Stomach smooth muscle (tissue), 2 donors: Measurements from ENCODE around the gene PTPN11.
"Not testable (repeated sequence)": the region's sequence is repeated elsewhere in the genome, so short reads cannot be mapped to it uniquely, and the experiment has no call there.

Source experiments
- H3K27ac ChIP-seq: one replicate; pipeline ENCODE4 v1.7.0; 2013; ENCODE audit warnings: mild to moderate bottlenecking, low read length, inconsistent platforms
- H3K27me3 ChIP-seq, 2 donors: one replicate each; pipeline ENCODE4 v1.7.0; 2013; ENCODE audit warnings: low read length in 2 of 2; ENCODE audit not compliant: insufficient read depth in 2 of 2, control insufficient read depth in 1 of 2
- H3K36me3 ChIP-seq, 2 donors: one replicate each; pipeline ENCODE4 v1.7.0; 2013; ENCODE audit warnings: low read length in 2 of 2; ENCODE audit not compliant: control insufficient read depth in 2 of 2, insufficient read depth in 2 of 2
- H3K4me1 ChIP-seq: one replicate; pipeline ENCODE4 v1.7.0; 2013; ENCODE audit warnings: low read length; ENCODE audit not compliant: control insufficient read depth, insufficient read depth
- H3K4me3 ChIP-seq, 2 donors: one replicate each; pipeline ENCODE4 v1.7.0; 2013; ENCODE audit warnings: low read length in 2 of 2
- H3K9ac ChIP-seq, 2 donors: one replicate each; pipeline ENCODE4 v1.7.0; 2013; ENCODE audit warnings: low read length in 2 of 2, mild to moderate bottlenecking in 1 of 2
- H3K9me3 ChIP-seq, 2 donors: one replicate each; pipeline ENCODE4 v1.7.0; 2013; ENCODE audit warnings: low read length in 2 of 2; ENCODE audit not compliant: control insufficient read depth in 2 of 2
- donor health status: healthy.
- donor health status: Pancreatic carcinoma.

PTPN11 gene

DNA sequence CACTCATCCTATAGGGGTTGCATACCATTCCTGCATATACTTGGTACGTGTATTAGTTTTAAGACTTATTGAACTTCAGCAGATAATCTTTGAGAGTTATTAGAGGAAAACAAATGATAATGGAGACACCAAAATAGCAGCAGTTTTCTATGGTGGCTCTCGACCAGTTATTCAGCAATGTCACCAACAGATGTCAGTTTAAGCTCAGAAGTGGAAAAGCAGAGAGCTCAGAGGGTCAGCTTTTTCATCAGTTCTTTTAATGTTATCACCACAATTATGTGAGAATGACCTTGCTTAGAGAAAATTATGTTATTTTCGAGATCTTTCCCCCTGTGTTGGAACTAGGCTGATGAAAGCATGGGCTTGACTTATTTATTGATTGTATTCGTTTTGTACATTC is 32.0 kb downstream of the PTPN11 start:
- H3K4me1 ChIP-seq: no peaks in the 10 kb centered on the region
- H3K36me3 ChIP-seq: peaks cover 23 to 26% of the 10 kb centered on the region in 2 donors
- H3K9ac ChIP-seq: no peak overlapping the region
- no peaks in the 10 kb centered on the region for H3K9me3 ChIP-seq
- H3K27ac ChIP-seq: no peak overlapping the region
- no peak overlapping the region for H3K4me3 ChIP-seq
- H3K27me3 ChIP-seq: no peaks in the 10 kb centered on the region

DNA sequence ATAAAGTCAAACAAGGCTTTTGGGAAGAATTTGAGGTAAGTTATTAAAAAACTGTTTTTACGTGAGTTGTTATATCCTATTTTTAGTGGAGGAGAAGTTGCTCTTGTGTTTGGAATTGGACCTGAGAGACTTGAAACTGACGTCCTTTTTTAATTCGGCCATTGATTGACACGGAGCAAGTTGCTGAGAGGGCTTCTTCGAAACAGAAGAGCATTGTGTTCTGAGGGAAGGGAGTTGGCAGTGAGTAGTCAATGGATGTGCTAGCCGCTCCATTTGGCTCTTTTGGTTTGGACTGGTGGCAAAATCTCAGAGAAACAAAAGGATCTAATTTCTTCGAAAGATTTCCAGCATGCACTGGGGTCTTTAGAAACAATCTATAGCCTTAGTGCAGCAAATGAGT is 37.3 kb downstream of the PTPN11 start:
- no peak overlapping the region for H3K27ac ChIP-seq
- H3K27me3 ChIP-seq: no peaks in the 10 kb centered on the region
- peaks cover 24 to 29% of the 10 kb centered on the region in 2 donors for H3K36me3 ChIP-seq
- H3K9ac ChIP-seq: no peak overlapping the region
- no peaks in the 10 kb centered on the region for H3K9me3 ChIP-seq
- H3K4me3 ChIP-seq: no peak overlapping the region
- H3K4me1 ChIP-seq: no peaks in the 10 kb centered on the region

DNA sequence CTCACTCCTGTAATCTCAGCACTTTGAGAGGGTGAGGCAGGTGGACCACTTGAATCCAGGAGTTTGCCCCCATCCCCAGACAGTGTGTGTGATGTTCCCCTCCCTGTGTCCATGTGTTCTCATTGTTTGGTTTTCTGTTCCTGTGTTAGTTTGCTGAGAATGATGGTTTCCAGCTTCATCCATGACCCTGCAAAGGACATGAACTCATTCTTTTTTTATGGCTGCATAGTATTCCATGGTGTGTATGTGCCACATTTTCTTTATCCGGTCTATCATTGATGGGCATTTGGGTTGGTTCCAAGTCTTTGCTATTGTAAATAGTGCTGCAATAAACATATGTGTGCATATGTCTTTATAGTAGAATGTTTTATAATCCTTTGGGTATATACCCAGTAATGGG is 38.4 kb downstream of the PTPN11 start:
- not testable (repeated sequence) for H3K27ac ChIP-seq, H3K4me3 ChIP-seq, H3K27me3 ChIP-seq, H3K4me1 ChIP-seq, H3K9ac ChIP-seq, H3K9me3 ChIP-seq
- H3K36me3 ChIP-seq: peaks cover 23 to 24% of the 10 kb centered on the region in 2 donors

- H3K9ac ChIP-seq: no peak overlapping the region
- peaks cover 21 to 24% of the 10 kb centered on the region in 2 donors for H3K36me3 ChIP-seq
- H3K27ac ChIP-seq: no peak overlapping the region
- no peak overlapping the region for H3K4me3 ChIP-seq
- no peaks in the 10 kb centered on the region for H3K27me3 ChIP-seq
- no peaks in the 10 kb centered on the region for H3K9me3 ChIP-seq
- H3K4me1 ChIP-seq: no peaks in the 10 kb centered on the region
Measured at GRCh38 chr12:112458330-112458729, 39.6 kb downstream of the PTPN11 start.

GRCh38 chr12:112458751-112459150 is 40.0 kb downstream of the PTPN11 start:
- no peaks in the 10 kb centered on the region for H3K27me3 ChIP-seq
- no peak overlapping the region for H3K4me3 ChIP-seq
- no peaks in the 10 kb centered on the region for H3K4me1 ChIP-seq
- H3K9ac ChIP-seq: no peak overlapping the region
- H3K36me3 ChIP-seq: peaks cover 21 to 24% of the 10 kb centered on the region in 2 donors
- no peak overlapping the region for H3K27ac ChIP-seq
- no peaks in the 10 kb centered on the region for H3K9me3 ChIP-seq

- H3K27me3 ChIP-seq: no peaks in the 10 kb centered on the region
- H3K36me3 ChIP-seq: peaks cover 7 to 18% of the 10 kb centered on the region in 2 donors
- H3K4me1 ChIP-seq: no peaks in the 10 kb centered on the region
- H3K4me3 ChIP-seq: no peak overlapping the region
- no peak overlapping the region for H3K9ac ChIP-seq
- no peaks in the 10 kb centered on the region for H3K9me3 ChIP-seq
- H3K27ac ChIP-seq: no peak overlapping the region
Measured at GRCh38 chr12:112463478-112463877, 44.7 kb downstream of the PTPN11 start.

DNA sequence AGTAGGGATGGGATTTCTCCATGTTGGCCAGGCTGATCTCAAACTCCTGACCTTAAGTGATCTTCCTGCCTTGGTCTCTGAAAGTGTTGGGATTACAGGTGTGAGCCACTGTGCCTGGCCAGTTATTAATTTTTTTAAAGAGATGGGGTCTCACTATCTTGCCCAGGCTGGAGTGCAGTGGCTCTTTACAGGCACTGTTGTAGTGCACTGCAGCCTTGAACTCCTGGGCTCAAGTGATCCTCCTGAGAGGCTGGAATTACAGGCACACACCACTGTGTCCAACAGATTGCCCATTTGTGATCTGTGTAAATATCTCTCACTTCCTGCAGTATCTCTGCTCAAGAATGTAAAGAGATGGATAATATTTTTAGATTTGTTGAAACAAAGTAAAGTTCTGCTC is 45.9 kb downstream of the PTPN11 start:
- H3K9ac ChIP-seq: no peak overlapping the region
- H3K36me3 ChIP-seq: peaks cover 8 to 16% of the 10 kb centered on the region in 2 donors
- H3K27me3 ChIP-seq: no peaks in the 10 kb centered on the region
- no peaks in the 10 kb centered on the region for H3K4me1 ChIP-seq
- no peak overlapping the region for H3K27ac ChIP-seq
- H3K4me3 ChIP-seq: no peak overlapping the region
- no peaks in the 10 kb centered on the region for H3K9me3 ChIP-seq

GRCh38 chr12:112466011-112466422 is 47.3 kb downstream of the PTPN11 start:
- Histone ChIP-seq H3K27ac (no peak overlapping the region), H3K9me3 (no peaks in the 10 kb centered on the region), H3K4me3 (no peak overlapping the region), H3K4me1 (no peaks in the 10 kb centered on the region), H3K9ac (no peak overlapping the region), H3K36me3 (peaks cover 8 to 18% of the 10 kb centered on the region in 2 donors), H3K27me3 (no peaks in the 10 kb centered on the region)

- H3K9ac ChIP-seq: no peak overlapping the region
Measured at GRCh38 chr12:112466835-112467234, 48.1 kb downstream of the PTPN11 start.

DNA sequence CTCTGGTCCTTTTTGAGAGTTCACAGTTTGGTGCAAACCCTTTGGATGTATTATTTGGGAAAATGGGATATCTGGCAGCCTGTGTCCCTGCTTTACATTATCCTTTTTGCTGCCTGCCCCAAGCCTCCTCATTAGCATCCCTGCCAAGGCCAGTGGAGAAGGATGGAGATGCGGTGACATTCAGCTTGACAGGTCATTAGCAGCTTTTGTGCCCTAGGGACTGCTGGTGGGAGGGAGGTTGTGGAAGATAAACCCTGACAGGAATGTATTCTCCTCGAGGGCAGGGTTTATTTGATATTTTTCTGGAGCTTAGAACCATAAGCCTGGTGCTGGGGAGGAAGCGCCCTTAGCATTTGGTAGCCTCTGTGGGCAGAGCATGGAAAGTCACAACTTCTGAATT is 49.3 kb downstream of the PTPN11 start:
- H3K36me3 ChIP-seq: peaks cover 15 to 19% of the 10 kb centered on the region in 2 donors
- H3K4me3 ChIP-seq: no peak overlapping the region
- no peaks in the 10 kb centered on the region for H3K27me3 ChIP-seq
- H3K9ac ChIP-seq: no peak overlapping the region
- no peak overlapping the region for H3K27ac ChIP-seq
- no peaks in the 10 kb centered on the region for H3K4me1 ChIP-seq
- no peaks in the 10 kb centered on the region for H3K9me3 ChIP-seq

More at GRCh38 chr12:112466835-112467234, 48.1 kb downstream of the PTPN11 start:
- no peaks in the 10 kb centered on the region for H3K9me3 ChIP-seq
- H3K27me3 ChIP-seq: no peaks in the 10 kb centered on the region
- no peak overlapping the region for H3K27ac ChIP-seq
- no peak overlapping the region for H3K4me3 ChIP-seq
- no peaks in the 10 kb centered on the region for H3K4me1 ChIP-seq
- peaks cover 8 to 15% of the 10 kb centered on the region in 2 donors for H3K36me3 ChIP-seq

- H3K9ac ChIP-seq: no peak overlapping the region
- H3K9me3 ChIP-seq: no peaks in the 10 kb centered on the region
- peaks cover 21 to 33% of the 10 kb centered on the region in 2 donors for H3K36me3 ChIP-seq
- H3K27ac ChIP-seq: no peak overlapping the region
- H3K27me3 ChIP-seq: no peaks in the 10 kb centered on the region
- H3K4me3 ChIP-seq: no peak overlapping the region
- no peaks in the 10 kb centered on the region for H3K4me1 ChIP-seq
Measured at GRCh38 chr12:112473056-112473455, 54.3 kb downstream of the PTPN11 start.
